Measurements from ENCODE around the gene PIK3C2G.

DNA sequence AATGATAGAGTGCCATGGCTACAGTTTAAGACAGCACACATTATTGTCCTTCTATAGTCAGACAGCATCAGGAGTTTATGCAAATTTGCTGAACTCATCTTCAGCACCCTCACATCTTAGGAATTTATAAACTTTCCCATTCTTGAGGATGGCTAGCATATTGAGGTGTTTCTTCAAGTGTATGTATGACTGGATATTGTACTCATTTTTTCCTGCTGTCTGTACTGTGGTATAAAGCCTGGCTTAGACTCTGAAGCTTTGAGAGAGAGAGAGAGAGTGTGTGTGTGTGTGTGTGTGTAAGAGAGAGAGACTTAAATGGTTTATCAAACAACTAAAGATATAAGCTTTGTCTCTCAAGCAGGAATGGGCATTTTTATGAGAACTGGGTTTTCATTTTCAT is 161.6 kb downstream of the PIK3C2G start:
- TF ChIP-seq, protein P1, sequence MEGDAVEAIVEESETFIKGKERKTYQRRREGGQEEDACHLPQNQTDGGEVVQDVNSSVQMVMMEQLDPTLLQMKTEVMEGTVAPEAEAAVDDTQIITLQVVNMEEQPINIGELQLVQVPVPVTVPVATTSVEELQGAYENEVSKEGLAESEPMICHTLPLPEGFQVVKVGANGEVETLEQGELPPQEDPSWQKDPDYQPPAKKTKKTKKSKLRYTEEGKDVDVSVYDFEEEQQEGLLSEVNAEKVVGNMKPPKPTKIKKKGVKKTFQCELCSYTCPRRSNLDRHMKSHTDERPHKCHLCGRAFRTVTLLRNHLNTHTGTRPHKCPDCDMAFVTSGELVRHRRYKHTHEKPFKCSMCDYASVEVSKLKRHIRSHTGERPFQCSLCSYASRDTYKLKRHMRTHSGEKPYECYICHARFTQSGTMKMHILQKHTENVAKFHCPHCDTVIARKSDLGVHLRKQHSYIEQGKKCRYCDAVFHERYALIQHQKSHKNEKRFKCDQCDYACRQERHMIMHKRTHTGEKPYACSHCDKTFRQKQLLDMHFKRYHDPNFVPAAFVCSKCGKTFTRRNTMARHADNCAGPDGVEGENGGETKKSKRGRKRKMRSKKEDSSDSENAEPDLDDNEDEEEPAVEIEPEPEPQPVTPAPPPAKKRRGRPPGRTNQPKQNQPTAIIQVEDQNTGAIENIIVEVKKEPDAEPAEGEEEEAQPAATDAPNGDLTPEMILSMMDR (conservative IDR thresholded peaks at IDR 0.05; ENCODE audit: low read depth, low read length), result no peak
- TF ChIP-seq SMC3 (IDR thresholded peaks at IDR 0.05; ENCODE audit: low read depth, low read length) (no peak), POLR2A (IDR thresholded peaks at IDR 0.05; ENCODE audit: low read depth, low read length) (no peak), CEBPB (IDR thresholded peaks at IDR 0.05; ENCODE audit: low read depth, low read length) (no peak), RFX5 (IDR thresholded peaks at IDR 0.05; ENCODE audit: low read depth, low read length) (no peak), BHLHE40 (IDR thresholded peaks at IDR 0.05; ENCODE audit: low read depth, low read length) (no peak)

All from IMR-90 (cell line).